ENCODE data around the gene SELENOV. TPM values are rescaled to one million over a fixed set of nuclear protein-coding genes. Genes with fewer than 3 reads are reported as not detected.

SELENOV gene
- total RNA-seq, 4 donors from 2014 or later = not detected

DNA sequence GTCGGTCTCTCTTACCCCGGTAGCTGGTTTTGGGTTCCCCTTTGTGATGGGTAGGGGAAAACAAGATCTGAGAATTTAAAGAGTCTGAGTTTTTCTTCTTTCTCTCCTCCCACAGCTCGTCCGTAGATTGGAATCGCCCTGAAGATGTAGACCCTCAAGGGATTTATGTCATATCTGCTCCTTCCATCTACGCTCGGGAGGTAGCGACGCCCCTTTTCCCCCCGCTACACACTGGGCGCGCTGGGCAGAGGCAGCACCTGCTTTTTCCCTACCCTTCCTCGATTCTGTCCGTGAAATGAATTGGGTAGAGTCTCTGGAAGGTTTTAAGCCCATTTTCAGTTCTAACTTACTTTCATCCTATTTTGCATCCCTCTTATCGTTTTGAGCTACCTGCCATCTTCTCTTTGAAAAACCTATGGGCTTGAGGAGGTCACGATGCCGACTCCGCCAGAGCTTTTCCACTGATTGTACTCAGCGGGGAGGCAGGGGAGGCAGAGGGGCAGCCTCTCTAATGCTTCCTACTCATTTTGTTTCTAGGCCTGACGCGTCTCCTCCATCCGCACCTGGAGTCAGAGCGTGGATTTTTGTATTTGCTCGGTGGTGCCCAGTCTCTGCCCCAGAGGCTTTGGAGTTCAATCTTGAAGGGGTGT, 7.1 kb upstream of the SELENOV start:
- no peak for DNase-seq (ENCODE audit: extremely low spot score)
- intact Hi-C loops (cut with DNase I) = no loop called here
- TF ChIP-seq POLR2A (IDR thresholded peaks at IDR 0.05; ENCODE audit: low read depth) (no peak), POLR2AphosphoS5 (IDR thresholded peaks at IDR 0.05) (no peak), EP300 (IDR thresholded peaks at IDR 0.05) (no peak)
- TF ChIP-seq, protein P1, sequence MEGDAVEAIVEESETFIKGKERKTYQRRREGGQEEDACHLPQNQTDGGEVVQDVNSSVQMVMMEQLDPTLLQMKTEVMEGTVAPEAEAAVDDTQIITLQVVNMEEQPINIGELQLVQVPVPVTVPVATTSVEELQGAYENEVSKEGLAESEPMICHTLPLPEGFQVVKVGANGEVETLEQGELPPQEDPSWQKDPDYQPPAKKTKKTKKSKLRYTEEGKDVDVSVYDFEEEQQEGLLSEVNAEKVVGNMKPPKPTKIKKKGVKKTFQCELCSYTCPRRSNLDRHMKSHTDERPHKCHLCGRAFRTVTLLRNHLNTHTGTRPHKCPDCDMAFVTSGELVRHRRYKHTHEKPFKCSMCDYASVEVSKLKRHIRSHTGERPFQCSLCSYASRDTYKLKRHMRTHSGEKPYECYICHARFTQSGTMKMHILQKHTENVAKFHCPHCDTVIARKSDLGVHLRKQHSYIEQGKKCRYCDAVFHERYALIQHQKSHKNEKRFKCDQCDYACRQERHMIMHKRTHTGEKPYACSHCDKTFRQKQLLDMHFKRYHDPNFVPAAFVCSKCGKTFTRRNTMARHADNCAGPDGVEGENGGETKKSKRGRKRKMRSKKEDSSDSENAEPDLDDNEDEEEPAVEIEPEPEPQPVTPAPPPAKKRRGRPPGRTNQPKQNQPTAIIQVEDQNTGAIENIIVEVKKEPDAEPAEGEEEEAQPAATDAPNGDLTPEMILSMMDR (IDR thresholded peaks at IDR 0.05) = no peak
- peaks cover 0 to 100% (median 58%) of the 10 kb centered on the region in 4 donors for H3K27me3 ChIP-seq
- peaks cover 5 to 21% (median 14%) of the 10 kb centered on the region in 4 donors for H3K4me1 ChIP-seq
- WGBS = 51% methylated on average over 24 of the region's 24 CpGs
- H3K4me3 ChIP-seq = peak overlapping the region; percentile 43 to 53 (median 44)
- H3K27ac ChIP-seq (replicated peaks in 1 of 4) = no peak overlapping the region
- no peaks in the 10 kb centered on the region for H3K9me3 ChIP-seq
- no peaks in the 10 kb centered on the region for H3K36me3 ChIP-seq

DNA sequence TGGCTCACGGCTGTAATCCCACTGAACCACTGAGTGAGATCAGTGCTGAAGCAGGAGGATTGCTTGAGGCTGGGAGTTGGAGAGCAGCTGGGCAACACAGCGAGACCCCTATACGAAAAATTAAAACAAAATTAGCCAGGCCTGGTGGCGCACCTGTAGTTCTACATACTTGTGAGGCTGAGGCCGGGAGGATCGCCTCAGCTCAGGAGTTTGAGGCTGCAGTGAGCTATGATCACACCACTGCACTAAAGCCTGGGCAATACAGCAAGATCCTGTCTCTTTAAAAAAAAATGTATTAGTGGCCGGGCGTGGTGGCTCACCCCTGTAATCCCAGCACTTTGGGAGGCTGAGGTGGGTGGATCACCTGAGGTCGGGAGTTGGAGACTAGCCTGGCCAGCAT, 6.3 kb upstream of the SELENOV start:
- WGBS = 94% methylated on average over 9 of the region's 9 CpGs
- H3K36me3 ChIP-seq = no peaks in the 10 kb centered on the region
- intact Hi-C loops (cut with DNase I) = no loop called here
- H3K9me3 ChIP-seq = no peaks in the 10 kb centered on the region
- H3K4me3 ChIP-seq = no peak overlapping the region
- no peak overlapping the region for H3K27ac ChIP-seq (replicated peaks in 1 of 4)
- H3K27me3 ChIP-seq = peaks cover 0 to 100% (median 51%) of the 10 kb centered on the region in 4 donors
- TF ChIP-seq, protein P1 (IDR thresholded peaks at IDR 0.05) = no peak
- TF ChIP-seq POLR2AphosphoS5 (IDR thresholded peaks at IDR 0.05) = no peak
- no peak for TF ChIP-seq EP300 (IDR thresholded peaks at IDR 0.05)
- TF ChIP-seq POLR2A (IDR thresholded peaks at IDR 0.05; ENCODE audit: low read depth) = no peak
- no peak for DNase-seq (ENCODE audit: extremely low spot score)
- H3K4me1 ChIP-seq = peaks cover 5 to 16% (median 10%) of the 10 kb centered on the region in 4 donors

DNA sequence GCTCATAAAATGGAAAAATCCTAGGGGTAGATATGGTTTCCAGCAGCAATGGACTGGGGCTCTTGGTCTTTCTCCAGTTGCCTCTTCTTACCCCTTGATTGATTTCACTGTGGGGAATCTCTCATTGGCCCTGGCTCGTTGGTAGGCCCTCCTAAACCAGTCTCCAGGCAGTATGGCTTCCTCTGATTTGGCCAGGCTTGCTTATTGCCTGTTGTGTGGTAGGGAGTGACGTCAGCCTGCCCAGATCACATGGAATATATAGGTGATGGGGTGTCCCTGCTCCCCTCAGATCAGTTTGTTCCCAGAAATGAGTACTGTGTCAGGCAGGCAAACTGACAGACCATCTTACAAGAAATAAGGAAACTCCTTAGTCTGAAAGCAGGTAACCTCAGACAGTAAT, 5.7 kb upstream of the SELENOV start:
- Histone ChIP-seq H3K27ac (replicated peaks in 1 of 4) (no peak overlapping the region), H3K27me3 (peaks cover 0 to 100% (median 48%) of the 10 kb centered on the region in 4 donors), H3K4me1 (peaks cover 5 to 16% (median 10%) of the 10 kb centered on the region in 4 donors), H3K4me3 (no peak overlapping the region), H3K36me3 (no peaks in the 10 kb centered on the region), H3K9me3 (no peaks in the 10 kb centered on the region)
- intact Hi-C loops (cut with DNase I) = no loop called here
- no peak for DNase-seq (ENCODE audit: extremely low spot score)
- TF ChIP-seq POLR2A (IDR thresholded peaks at IDR 0.05; ENCODE audit: low read depth) (no peak), POLR2AphosphoS5 (IDR thresholded peaks at IDR 0.05) (no peak), EP300 (IDR thresholded peaks at IDR 0.05) (no peak)
- TF ChIP-seq, protein P1 (IDR thresholded peaks at IDR 0.05) = no peak
- 71% methylated on average over 2 of the region's 2 CpGs for WGBS

DNA sequence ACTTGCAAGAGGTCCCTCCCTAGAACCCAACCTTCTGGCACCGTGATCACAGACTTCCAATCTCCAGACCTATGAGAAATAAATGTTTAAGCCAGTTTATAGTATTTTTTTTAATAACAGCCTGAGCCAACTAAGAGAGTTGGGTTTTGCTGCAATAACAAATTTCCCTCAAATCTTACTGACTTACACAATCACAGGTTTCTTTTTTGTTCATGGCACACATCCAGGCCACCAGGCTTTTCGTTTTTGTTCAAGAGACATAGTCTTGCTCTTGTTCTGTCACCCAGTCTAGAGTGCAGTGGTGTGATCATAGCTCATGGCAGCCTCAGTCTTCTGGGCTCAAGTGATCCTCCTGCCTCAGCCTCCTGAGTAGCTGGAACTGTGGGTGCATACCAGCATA, 2.0 kb upstream of the SELENOV start:
- Histone ChIP-seq H3K27ac (replicated peaks in 1 of 4) (no peak overlapping the region), H3K36me3 (no peaks in the 10 kb centered on the region), H3K4me1 (peaks cover 10 to 19% (median 17%) of the 10 kb centered on the region in 4 donors), H3K4me3 (no peak overlapping the region), H3K9me3 (no peaks in the 10 kb centered on the region), H3K27me3 (peaks cover 0 to 96% (median 33%) of the 10 kb centered on the region in 4 donors)
- TF ChIP-seq EP300 (IDR thresholded peaks at IDR 0.05) = no peak
- no peak for TF ChIP-seq POLR2AphosphoS5 (IDR thresholded peaks at IDR 0.05)
- no peak for TF ChIP-seq POLR2A (IDR thresholded peaks at IDR 0.05; ENCODE audit: low read depth)
- TF ChIP-seq, protein P1 (IDR thresholded peaks at IDR 0.05) = no peak
- intact Hi-C loops (cut with DNase I) = no loop called here
- WGBS = 53% methylated on average over 2 of the region's 2 CpGs
- no peak for DNase-seq (ENCODE audit: extremely low spot score)
